EL (cell line): ENCODE data around the gene ARSK.

Experiments
- DNase-seq: peaks from one replicate; pipeline ENCODE4 v3.0.0-alpha.2; 2016

Gene ARSK

GRCh38 chr5:95649842-95650620 is 95.1 kb downstream of the ARSK start:
- DNase-seq: no peak

- DNase-seq: no peak
Observed at GRCh38 chr5:95652849-95653248, 97.9 kb downstream of the ARSK start.

DNA sequence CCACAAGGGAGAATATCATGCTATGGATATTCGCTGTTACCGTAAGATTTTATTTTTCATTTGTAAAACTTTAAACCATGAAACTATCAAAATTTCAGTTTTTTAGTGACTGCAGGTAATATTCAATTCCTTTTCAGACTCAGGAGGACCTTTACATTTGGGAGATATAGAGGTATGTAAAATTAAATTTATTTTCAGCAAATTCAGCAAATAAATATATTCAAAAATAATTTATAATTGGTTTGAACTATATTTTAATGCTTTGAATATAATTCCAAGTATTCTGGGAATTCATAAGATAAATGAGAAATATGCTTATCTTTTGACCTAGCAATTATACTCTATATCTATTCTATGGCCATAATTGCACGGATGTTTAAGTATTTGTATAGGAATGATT is 99.3 kb downstream of the ARSK start:
- DNase-seq: no peak
